Measurements from ENCODE around the gene SSTR5. TPM values are rescaled to one million over a fixed set of nuclear protein-coding genes. Genes with fewer than 3 reads are reported as not detected.

Gene SSTR5
- total RNA-seq, 1 donor from 2014 or later, result 0.43 TPM

DNA sequence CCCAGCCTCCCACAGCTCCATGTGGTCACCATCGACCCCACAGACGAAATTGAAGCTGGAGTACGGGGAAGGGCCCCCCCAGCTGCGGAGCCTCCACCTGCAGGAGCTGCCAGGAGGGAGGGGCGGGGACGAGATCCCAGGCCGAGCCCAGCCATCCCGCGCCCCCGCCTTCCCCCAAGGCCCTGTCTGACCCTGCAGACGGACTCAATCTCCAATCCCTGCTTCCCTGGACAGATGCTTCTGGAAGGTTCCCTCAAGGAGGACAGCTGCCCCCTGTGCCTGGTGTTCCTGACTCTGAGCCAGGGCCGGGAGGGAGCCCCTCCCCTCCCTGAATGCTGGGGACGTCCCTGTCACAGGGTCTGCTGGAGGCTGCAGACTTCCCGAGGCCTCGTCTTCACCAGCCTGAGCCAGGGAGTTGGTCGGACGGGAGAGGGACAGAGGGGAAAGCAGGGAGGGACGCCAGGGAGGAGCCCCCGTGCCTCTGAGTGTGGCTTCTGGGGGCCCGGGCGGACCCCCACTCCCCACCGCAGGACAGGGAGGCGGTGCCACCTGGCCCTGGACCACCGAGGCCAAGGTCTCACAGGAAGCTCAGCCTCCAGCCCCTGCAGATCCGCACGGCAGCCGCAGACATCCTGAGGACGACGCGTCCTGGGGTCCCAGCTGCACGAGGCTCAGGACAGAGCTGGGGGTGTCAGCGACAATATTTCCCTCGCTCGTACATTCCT, 44.8 kb downstream of the SSTR5 start:
- Mint-ChIP-seq H3K27me3 (no peaks in the 10 kb centered on the region), H3K9me3 (no peaks in the 10 kb centered on the region), H3K4me1 (ENCODE audit: unreplicated experiment) (peaks cover 5% of the 10 kb centered on the region), H3K36me3 (no peaks in the 10 kb centered on the region), H3K27ac (no peak overlapping the region), H3K4me3 (no peak overlapping the region)
- TF ChIP-seq, protein P1, sequence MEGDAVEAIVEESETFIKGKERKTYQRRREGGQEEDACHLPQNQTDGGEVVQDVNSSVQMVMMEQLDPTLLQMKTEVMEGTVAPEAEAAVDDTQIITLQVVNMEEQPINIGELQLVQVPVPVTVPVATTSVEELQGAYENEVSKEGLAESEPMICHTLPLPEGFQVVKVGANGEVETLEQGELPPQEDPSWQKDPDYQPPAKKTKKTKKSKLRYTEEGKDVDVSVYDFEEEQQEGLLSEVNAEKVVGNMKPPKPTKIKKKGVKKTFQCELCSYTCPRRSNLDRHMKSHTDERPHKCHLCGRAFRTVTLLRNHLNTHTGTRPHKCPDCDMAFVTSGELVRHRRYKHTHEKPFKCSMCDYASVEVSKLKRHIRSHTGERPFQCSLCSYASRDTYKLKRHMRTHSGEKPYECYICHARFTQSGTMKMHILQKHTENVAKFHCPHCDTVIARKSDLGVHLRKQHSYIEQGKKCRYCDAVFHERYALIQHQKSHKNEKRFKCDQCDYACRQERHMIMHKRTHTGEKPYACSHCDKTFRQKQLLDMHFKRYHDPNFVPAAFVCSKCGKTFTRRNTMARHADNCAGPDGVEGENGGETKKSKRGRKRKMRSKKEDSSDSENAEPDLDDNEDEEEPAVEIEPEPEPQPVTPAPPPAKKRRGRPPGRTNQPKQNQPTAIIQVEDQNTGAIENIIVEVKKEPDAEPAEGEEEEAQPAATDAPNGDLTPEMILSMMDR (conservative IDR thresholded peaks at IDR 0.05), result no peak
- no peak for DNase-seq (ENCODE audit: extremely low spot score, unreplicated experiment)

DNA sequence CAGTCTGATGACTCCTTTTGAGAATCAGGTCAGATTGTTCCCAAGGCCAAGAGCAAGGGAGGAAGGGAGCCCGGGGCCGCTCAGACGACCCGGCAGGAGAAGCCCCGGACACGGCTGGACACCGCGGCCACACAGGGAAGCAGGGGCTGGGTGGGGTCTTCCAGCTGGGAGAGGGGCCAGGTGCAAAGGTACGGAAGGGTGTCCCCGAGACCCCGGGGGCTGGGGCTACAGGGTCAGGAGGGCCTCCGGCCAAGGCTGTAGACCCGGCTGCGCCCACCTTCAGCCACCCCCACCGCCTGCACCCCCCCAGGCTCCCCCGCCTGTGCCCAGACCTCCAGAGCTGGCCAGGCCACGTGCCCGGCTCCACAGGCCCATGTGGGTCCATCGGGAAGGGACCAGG, 45.4 kb downstream of the SSTR5 start:
- H3K4me3 Mint-ChIP-seq, result no peak overlapping the region
- H3K27me3 Mint-ChIP-seq, result no peaks in the 10 kb centered on the region

DNA sequence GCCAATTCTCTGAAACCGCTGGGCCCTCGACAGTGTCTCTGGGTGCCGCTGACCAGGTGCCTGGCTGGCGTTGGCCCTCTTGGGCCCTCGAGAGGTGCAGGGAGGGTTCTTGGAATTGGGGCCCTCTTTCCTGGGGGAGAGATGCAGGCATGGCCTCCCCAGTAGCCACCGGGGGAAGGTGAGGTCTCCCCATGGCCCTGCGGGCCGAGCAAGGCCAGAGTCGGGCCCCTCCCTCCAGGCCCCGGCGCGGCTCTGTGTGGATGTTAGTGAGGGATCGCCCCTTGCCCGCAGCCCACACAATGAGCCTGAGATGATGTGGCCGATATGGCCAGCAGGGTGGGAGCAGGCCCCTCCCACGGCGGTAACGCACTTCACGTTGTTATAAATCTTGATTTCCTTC, 46.6 kb downstream of the SSTR5 start:
- Mint-ChIP-seq H3K4me3 (no peak overlapping the region), H3K27me3 (no peaks in the 10 kb centered on the region), H3K4me1 (ENCODE audit: unreplicated experiment) (peaks cover 5% of the 10 kb centered on the region), H3K36me3 (no peaks in the 10 kb centered on the region), H3K9me3 (no peaks in the 10 kb centered on the region), H3K27ac (no peak overlapping the region)
- TF ChIP-seq, protein P1 (conservative IDR thresholded peaks at IDR 0.05), result no peak
- no peak for DNase-seq (ENCODE audit: extremely low spot score, unreplicated experiment)

More for the DNA sequence above, 45.4 kb downstream of the SSTR5 start:
- Mint-ChIP-seq H3K4me1 (ENCODE audit: unreplicated experiment) (peaks cover 5% of the 10 kb centered on the region), H3K36me3 (no peaks in the 10 kb centered on the region), H3K27ac (no peak overlapping the region), H3K9me3 (no peaks in the 10 kb centered on the region)
- DNase-seq (ENCODE audit: extremely low spot score, unreplicated experiment), result no peak
- TF ChIP-seq, protein P1 (conservative IDR thresholded peaks at IDR 0.05), result no peak

DNA sequence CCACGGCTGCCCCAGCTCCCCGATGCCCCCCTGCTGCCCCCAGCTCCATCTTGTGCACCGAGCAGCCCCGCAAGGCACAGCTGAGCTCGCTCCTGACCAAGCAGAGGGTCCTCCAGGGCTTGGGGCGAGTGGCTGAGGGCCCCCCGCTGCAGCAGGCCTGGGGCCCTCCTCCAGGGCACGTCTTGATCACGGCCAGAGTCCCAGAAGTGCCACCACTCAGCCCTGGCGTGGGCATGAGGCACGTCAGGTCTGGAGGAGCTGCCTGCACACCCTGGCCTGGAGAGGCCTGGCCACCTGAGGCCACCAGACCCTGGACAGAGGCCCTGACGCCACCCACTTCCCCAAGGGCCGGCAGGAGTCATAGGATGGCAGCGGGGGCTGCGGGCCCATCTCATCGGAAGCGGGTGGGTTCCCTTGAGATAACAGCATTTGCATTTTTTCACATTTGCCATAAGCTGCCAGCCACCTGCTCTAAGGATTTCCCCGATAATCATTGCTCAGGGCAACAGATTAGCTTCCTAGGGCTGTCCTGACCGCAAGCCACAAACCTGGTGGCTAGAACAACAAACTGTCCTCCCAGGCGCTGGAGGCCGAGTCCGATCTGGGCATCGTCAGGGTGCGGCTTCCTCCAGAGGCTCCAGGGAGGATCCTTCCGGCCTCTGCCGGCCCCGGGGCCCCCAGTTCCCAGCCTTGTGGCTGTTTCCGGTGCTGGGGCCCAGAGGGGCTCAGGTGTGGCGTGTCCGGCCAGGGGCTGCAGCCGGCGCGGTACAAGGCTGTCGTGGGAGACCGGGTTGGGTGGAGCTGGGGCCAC, 47.4 kb downstream of the SSTR5 start:
- Mint-ChIP-seq H3K4me3 (no peak overlapping the region), H3K4me1 (ENCODE audit: unreplicated experiment) (peaks cover 5% of the 10 kb centered on the region), H3K27me3 (no peaks in the 10 kb centered on the region), H3K27ac (no peak overlapping the region), H3K9me3 (no peaks in the 10 kb centered on the region), H3K36me3 (no peaks in the 10 kb centered on the region)
- TF ChIP-seq, protein P1 (conservative IDR thresholded peaks at IDR 0.05), result no peak
- DNase-seq (ENCODE audit: extremely low spot score, unreplicated experiment), result no peak

DNA sequence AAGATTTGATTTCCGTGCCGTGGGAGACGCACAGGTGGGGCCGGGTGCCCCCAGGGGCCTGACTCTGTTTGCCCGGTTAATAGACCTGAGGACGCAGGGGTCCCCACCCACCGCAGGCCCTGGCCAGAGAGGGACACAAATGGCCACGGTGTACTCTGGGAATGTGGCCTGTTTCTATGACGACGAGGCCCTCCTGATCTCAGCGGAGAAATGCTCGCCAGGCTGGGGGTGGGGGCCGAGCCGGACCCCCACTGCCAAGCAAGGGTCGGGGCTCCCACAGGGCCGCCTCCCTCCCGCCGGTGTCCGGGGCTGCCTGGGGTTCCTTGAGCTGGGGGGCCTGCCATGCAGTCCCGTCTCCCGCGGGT, 48.0 kb downstream of the SSTR5 start:
- H3K27me3 Mint-ChIP-seq, result no peaks in the 10 kb centered on the region
- H3K9me3 Mint-ChIP-seq, result no peaks in the 10 kb centered on the region
- no peak overlapping the region for H3K27ac Mint-ChIP-seq
- no peak overlapping the region for H3K4me3 Mint-ChIP-seq
- TF ChIP-seq, protein P1 (conservative IDR thresholded peaks at IDR 0.05), result no peak
- no peak for DNase-seq (ENCODE audit: extremely low spot score, unreplicated experiment)
- H3K36me3 Mint-ChIP-seq, result no peaks in the 10 kb centered on the region
- peaks cover 5% of the 10 kb centered on the region for H3K4me1 Mint-ChIP-seq (ENCODE audit: unreplicated experiment)

Data from type B pancreatic cell (in vitro differentiated cells).